ENCODE results near the gene TRAFD1.
"Not testable (repeated sequence)": the region's sequence is repeated elsewhere in the genome, so short reads cannot be mapped to it uniquely, and the experiment has no call there.

The TRAFD1 gene

GRCh38 chr12:112125250-112125999 is at the start of gene TRAFD1:
Gene TRAFD1, plus strand, starts transcription at chr12:112125560. Its CDS starts 4,963 bp downstream, at chr12:112130523.
- DNase-seq, result peak; percentile 99

GRCh38 chr12:112087055-112087850 is 38.1 kb upstream of the TRAFD1 start:
- DNase-seq, result no peak

GRCh38 chr12:112087851-112088250 is 37.5 kb upstream of the TRAFD1 start:
- DNase-seq, result no peak

- DNase-seq, result no peak
Measured at GRCh38 chr12:112091563-112091962, 33.8 kb upstream of the TRAFD1 start.

- DNase-seq, result peak; percentile 45
Measured at GRCh38 chr12:112096070-112096469, 29.3 kb upstream of the TRAFD1 start.

- DNase-seq, result peak; percentile 81
Measured at GRCh38 chr12:112096667-112097066, 28.7 kb upstream of the TRAFD1 start.

GRCh38 chr12:112097641-112098040 is 27.7 kb upstream of the TRAFD1 start:
- no peak for DNase-seq

GRCh38 chr12:112100500-112100899 is 24.9 kb upstream of the TRAFD1 start:
- not testable (repeated sequence) for DNase-seq

- no peak for DNase-seq
Measured at GRCh38 chr12:112102127-112102526, 23.2 kb upstream of the TRAFD1 start.

GRCh38 chr12:112102746-112103145 is 22.6 kb upstream of the TRAFD1 start:
- DNase-seq, result not testable (repeated sequence)

GRCh38 chr12:112103758-112104503 is 21.4 kb upstream of the TRAFD1 start:
- DNase-seq, result no peak

- DNase-seq, result no peak
Measured at GRCh38 chr12:112105891-112106290, 19.5 kb upstream of the TRAFD1 start.

- DNase-seq, result peak; percentile 33
Measured at GRCh38 chr12:112107306-112108201, 17.8 kb upstream of the TRAFD1 start.

GRCh38 chr12:112108202-112109079 is 16.9 kb upstream of the TRAFD1 start, which contains the start of gene NAA25:
Gene NAA25, minus strand, starts transcription at chr12:112108783. Its CDS starts 10 bp downstream, at chr12:112108773.
- DNase-seq, result peak; percentile 93

- not testable (repeated sequence) for DNase-seq
Measured at GRCh38 chr12:112110787-112111662, 14.3 kb upstream of the TRAFD1 start.

GRCh38 chr12:112111931-112112330 is 13.4 kb upstream of the TRAFD1 start:
- no peak for DNase-seq

GRCh38 chr12:112112409-112113133 is 12.8 kb upstream of the TRAFD1 start:
- no peak for DNase-seq

- no peak for DNase-seq
Measured at GRCh38 chr12:112115259-112116045, 9.9 kb upstream of the TRAFD1 start.

Measured in activated CD4-positive, alpha-beta T cell treated with anti-CD3 and anti-CD28 coated beads, Interleukin-10, Interleukin-2, amounts not matched to agents 100 ng/mL and 50 ng/mL, durations not matched to agents 16 hours and 8 hours (primary cell).